Head of caudate nucleus (tissue), 42 donors: ENCODE measurements around the gene ENDOV.

Experiments used
- DNase-seq, 42 donors: peaks; one replicate each; pipeline versions ENCODE4 v3.0.0 to v3.0.0-alpha.2; 2020 to 2021; ENCODE audit warnings: mixed read lengths in 7 of 42
- intact Hi-C: fragments of 100-400 bp; cut with DNase I; formaldehyde crosslinking; loops from one replicate; pipeline ENCODE4 v1.15.0; 2022

ENDOV gene

DNA sequence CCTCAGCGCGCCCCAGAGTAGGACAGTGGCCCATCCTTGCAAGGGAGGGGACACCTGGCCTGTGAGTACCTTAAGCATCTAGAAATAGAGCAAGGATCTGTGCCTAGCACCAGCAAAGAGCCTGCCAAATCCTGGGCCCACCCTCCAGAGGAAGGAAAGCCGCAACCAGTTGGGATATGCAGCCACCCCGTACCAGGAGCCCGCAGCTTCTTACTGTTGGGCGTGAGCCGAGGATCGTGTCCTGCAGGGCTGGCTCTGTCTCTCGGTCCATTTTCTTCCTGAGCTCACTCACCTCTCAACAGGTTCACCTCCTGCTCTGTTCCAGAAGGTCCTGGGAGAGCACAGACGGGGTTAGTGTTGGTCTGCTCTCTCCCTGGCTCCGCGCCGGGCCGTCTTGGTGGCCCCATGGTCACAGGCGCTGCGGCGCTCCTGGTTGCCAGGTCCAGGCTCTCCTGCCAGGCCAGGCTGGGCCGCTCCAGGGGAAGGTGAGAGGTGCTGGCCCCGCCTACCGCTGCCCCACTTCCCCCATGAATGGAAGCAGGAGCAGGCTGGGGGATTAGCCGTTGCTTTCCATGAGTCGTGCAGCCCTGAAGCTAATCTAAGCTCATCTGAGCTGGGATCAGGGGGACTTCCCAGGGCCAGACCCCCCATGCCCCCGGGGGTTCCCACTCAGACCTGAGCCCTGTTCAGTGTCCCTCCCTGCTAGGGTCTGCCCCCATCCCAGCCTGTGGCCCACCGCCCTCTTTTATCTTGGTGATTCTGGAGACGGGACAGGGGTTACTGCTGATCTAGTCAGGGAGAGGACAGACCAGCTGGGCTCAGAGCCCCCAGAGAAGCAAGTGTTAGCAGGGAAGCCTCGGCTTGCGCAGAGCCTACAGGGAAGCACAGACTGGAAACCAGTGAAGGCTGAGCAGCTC lies 12.7 kb downstream of the ENDOV start:
- intact Hi-C loops, result loop anchor here (2.0 kb wide), 1 partner anchor 555 kb away; no protein-coding TSS in a partner anchor
- peak in 1 of 42 donors; percentile 1 for DNase-seq

DNA sequence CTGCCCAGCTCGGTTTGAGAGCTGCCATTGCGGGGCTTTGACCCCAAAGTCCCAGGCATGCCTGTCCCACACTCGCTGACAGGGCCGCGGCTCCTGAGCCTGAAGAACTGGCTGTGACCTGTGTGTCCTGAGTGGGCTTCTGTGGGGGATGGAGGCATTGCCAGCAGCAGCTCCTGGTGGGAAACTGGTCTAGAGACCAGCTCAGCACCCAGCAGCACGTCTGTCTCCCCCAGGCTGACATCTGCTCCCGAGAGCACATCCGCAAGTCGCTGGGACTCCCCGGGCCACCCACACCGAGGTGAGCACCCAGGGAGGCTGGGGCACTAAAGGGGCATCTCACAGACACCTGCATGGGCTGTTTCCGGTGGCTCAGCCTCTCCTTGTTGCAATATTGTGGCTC lies 13.4 kb downstream of the ENDOV start:
- no peak for DNase-seq
- intact Hi-C loops, result no loop called here

- no peak for DNase-seq
- intact Hi-C loops, result no loop called here
These were observed 13.8 kb downstream of the ENDOV start for GRCh38 chr17:80428796-80429195.

GRCh38 chr17:80429356-80430275 lies 14.6 kb downstream of the ENDOV start:
- intact Hi-C loops, result no loop called here
- DNase-seq, result peak in 1 of 42 donors; percentile 1

- DNase-seq, result no peak
- intact Hi-C loops, result no loop called here
These were observed 15.7 kb downstream of the ENDOV start for GRCh38 chr17:80430446-80431245.

DNA sequence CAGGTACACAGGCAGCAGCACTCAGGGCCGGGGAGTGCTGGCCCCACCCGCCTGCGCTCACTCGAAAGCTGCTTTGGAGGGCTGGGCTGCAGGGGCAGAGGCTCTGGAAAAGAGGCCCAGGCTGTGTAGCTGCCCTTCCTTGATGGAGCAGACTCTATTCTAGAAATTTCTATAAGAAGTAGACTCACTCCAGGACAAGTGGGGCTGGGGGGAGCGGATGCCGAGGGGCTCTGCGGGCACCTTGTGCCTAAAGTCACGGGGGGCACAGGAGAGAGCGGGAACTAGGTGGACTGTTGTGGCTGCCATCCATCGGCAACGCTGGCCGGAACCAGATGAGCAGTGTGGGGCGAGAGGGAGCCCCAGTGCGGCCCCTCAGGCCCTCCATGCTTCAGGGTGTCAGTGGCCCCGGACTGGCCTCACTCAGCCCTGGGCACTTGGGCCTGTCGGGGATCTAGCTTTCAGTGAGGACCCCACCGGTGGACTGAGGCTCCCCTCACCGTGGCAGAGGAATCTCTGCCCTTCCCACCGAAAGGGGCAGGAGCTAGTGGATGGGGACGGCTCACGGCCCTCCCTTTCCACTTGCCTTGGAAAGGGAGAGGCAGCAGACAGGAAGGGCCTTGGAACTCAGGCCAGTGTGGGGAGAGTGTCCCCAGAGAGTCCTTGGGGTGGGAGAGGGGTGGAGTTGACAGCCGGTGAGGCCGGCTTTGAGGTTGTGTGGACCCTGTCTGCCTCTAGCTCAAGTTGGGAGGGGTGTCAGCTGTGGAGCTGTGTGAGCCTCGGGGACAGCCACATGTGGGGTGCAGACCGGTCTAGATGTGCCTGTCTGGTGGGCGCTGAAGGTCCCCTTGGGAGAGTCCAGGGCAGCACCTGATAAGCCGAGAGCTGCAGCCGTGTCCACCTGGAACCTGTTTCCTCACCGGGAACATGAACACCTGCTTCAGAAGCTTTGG lies 16.6 kb downstream of the ENDOV start:
- intact Hi-C loops, result no loop called here
- DNase-seq, result no peak

DNA sequence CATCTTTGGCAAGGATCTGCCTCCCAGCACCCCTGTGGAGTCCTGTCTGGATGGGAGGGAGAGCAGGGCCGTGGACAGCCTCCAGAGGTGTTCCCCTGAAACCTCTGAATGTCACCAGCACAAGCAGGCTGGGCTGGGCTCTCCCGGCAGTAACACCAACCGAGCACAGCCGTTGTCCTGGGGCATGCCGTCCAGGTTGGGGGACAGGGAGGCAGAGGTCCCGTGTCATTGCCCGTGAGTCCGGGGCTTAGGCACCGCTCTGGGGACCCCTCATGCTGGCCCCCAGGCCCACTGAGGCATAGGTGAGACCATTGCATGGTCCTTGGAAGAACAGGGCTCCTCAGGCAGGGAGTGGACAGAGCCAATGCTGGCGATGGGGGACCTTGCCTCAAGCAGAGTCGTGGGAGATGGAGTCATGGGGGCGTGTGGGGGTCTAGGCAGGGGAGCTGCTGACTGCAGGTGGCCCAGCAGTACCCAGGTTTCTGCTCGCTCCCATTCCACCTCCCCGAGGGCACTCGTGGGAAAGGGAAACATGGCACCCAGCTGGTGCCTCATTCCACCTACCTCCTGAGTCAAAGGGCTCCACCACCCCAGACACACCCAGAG lies 17.5 kb downstream of the ENDOV start:
- intact Hi-C loops, result no loop called here
- DNase-seq, result no peak

GRCh38 chr17:80432961-80433550 lies 18.1 kb downstream of the ENDOV start:
- intact Hi-C loops, result no loop called here
- no peak for DNase-seq

DNA sequence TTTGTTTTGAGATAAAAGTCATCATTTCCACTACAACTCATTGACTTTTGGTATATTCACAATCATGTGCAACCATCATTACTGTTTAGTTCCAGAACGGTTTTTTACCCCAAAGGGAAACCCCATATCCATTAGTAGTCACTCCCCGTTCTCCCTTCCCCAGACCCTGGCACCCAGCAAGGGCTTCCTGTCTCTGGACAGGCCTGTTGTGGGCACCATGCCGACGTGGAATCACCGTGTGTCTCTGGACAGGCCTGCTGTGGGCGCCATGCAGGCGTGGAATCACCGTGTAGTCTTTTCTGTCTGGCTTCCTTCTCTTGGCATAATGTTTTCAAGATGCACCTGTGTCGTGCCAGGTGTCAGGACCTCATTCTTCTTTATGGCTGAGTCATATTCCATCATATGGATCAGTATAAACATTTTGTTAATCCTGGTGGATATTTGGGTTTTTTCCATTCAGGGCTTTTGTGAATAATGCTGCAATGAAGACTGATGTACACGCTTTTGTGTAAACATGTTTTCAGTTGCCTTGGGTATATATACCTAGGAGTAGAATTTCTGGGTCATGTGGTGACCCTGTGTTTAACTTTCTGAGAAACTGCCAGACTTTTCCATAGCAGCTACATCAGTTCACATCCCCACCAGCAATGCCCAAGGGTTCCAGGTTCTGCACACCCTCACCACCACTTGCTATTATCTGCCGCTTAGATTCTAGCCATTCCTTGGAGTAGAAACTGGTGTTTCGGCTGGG lies 19.1 kb downstream of the ENDOV start:
- intact Hi-C loops, result no loop called here
- DNase-seq, result no peak

GRCh38 chr17:80437532-80437931 lies 22.6 kb downstream of the ENDOV start:
- DNase-seq, result no peak
- intact Hi-C loops, result no loop called here

- intact Hi-C loops, result no loop called here
- no peak for DNase-seq
These were observed 23.8 kb downstream of the ENDOV start for GRCh38 chr17:80438806-80439205.

GRCh38 chr17:80439499-80439898 lies 24.5 kb downstream of the ENDOV start:
- no peak for DNase-seq
- intact Hi-C loops, result no loop called here

DNA sequence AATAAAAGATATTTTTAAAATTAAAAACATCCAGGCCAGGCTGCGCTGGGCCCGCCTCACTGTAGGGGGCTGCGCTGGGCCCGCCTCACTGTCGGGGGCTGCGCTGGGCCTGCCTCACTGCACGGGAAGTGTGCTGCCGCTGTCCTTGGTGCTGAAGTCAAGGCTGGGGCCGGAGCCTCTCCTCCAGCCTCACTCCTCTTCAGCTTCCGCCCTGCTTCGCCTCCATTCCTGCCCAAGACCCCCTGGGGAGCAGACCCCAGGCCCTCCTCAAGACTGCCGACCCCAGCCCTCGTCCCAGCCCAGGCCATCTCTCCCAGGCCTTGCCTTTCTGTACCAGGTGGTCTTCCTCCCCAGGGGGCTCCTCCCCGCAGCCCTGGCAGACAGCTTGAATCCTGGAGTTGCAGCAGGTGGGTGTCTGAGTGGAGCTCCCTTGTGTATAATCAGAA lies 26.2 kb downstream of the ENDOV start:
- DNase-seq, result peak in 2 of 42 donors; percentile 45 to 59
- intact Hi-C loops, result no loop called here

- intact Hi-C loops, result no loop called here
- DNase-seq, result no peak
These were observed 26.8 kb downstream of the ENDOV start for GRCh38 chr17:80441598-80442322.

DNA sequence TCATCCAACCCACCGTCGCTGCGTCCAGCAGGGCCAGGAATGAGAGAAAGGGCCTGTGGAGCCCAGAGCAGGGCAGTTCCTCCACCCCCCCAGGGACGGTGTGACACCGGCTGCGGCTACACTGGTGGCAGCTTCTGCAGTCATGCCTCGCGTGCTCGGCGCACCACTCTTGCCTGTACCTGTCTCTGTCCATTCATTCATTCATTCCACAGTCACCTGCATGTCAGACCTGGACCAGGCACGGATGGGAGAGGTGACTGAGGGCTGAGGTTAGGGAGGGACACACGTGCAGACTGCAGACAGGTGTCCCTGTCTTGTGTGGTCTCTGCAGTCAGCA lies 27.3 kb downstream of the ENDOV start:
- intact Hi-C loops, result no loop called here
- DNase-seq, result no peak

- intact Hi-C loops, result no loop called here
- DNase-seq, result peak in 4 of 42 donors; percentile 23 to 63 (median 38)
These were observed 27.8 kb downstream of the ENDOV start for GRCh38 chr17:80442764-80443163.
